NAMALWA (cell line): ENCODE results near the gene RXRA.

Experiments
- DNase-seq: peaks from one replicate; pipeline ENCODE4 v3.0.0-alpha.2; 2015; ENCODE audit warnings: low spot score

The RXRA gene

GRCh38 chr9:134455021-134455471, 128.8 kb downstream of the RXRA start:
- DNase-seq: no peak

DNA sequence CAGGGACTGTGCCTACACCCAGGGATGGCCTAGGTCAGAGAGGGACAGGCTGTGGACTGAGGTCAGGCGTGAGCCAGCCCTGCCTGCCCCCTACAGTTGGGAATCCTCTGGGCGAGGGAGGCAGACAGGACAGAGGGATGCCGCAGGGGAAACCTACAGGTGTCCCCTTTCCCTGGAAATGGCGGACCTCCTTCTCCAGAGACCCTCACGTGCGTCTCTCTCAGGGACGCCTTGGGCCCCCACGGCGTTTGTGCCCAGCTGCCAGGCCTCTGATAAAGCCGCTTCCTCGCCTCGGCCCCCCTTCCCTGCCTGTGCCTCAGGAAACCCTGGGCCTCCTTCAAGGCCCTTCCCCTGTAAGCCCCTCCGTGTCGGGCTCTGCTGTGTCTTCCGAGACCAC, 129.3 kb downstream of the RXRA start:
- DNase-seq: no peak

GRCh38 chr9:134455934-134456755, 129.9 kb downstream of the RXRA start:
- DNase-seq: no peak

DNA sequence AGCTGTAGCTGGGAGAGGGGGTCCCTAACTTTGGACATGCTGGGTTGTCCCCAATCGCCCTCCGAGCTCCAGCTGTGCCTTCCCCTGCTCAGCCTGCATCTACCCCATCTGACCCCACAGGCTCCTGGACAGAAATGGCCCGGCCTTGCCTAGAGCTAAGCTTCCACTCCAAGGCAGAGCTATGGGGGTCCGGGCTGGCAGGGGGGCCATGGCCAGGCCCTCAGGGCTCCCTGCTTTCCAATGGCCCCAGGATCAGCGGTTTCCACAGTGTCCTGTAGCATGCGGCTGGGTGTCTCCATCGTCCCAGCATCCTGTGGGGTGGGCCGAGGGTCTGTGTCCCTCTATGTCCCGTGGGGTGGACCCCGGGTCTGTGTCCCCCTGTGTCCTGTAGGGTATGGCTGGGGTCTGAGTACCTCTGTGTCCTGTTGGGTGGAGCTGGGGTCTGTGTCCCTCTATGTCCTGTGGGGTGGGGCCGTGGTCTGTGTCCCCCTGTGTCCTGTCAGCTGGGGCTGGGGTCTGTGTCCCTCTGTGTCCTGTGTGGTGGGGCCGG, 130.6 kb downstream of the RXRA start:
- DNase-seq: no peak

DNA sequence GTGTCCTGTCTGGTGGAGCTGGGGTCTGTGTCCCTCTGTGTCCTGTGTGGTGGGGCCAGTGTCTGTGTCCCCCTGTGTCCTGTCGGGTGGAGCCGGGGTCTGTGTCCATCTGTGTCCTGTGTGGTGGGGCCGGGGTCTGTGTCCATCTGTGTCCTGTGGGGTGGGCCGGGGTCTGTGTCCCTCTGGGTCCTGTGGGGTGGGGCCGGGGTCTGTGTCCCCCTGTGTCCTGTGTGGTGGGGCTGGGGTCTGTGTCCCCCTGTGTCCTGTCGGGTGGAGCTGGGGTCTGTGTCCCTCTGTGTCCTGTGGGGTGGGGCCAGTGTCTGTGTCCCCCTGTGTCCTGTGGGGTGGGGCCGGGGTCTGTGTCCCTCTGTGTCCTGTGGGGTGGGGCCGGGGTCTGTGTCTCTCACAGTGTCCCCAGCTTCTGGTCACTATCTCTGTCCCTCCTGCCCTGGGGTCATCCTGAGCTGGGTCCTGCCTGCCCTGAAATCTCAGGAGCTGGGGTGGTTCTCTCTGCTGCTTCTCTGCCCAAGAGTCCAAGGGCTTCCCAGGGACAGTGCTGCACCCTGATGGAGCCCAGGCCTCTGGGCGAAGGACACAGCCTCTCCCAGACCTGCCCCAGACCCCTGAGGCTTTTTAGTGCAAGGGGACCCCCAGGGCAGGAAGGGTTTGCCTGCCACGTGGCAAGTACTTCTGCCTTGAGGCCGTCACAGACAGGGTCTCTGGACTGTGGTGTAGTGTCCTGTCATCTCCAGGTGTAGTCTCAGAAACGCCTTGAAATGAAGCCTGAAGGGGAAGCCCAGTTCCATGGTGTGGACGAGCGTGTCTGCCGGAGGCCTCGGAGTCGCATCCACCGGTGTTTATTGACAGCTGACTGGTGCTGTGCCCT, 131.3 kb downstream of the RXRA start:
- DNase-seq: no peak

- no peak for DNase-seq
These were observed 132.2 kb downstream of the RXRA start for GRCh38 chr9:134458207-134459108.

DNA sequence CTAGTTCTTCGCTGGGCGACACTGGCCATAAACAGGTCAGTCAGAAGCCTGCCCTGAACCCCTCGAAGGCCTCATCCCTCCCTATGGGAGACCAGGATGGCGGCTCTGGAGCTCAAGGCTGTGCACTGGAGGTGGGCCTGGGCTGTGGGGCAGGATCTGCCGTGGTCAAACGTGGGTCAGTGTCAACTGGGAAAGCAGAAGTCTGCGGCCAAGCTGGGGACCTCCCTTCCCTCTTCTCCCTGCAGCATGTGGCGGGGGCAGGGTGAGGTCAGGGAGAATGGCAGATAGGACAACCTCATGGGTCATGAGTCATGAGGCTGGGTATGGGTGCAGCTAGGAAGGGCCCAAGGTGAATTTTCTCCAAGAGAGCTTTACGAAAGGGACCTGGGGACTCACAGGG, 132.9 kb downstream of the RXRA start:
- no peak for DNase-seq

DNA sequence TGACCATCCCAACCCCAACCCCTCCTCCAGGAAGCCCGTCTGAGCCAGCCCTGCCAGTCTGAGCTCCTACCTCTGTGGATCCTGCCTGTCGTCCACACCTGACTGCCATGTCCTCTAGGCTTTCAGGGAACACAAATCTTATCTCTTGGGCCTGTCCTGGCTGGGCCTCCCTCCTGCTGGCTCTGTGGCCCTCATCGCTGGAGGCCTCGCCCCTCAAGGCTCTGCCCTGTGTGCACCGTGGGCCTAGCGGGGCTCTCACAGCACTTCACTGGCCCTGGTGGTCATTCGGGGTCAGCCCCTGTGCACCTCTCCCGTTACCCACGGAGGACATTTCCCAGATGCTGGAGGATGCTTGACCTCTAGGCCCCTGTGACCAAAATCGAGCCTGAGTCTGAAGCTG, 133.3 kb downstream of the RXRA start:
- DNase-seq: no peak

DNA sequence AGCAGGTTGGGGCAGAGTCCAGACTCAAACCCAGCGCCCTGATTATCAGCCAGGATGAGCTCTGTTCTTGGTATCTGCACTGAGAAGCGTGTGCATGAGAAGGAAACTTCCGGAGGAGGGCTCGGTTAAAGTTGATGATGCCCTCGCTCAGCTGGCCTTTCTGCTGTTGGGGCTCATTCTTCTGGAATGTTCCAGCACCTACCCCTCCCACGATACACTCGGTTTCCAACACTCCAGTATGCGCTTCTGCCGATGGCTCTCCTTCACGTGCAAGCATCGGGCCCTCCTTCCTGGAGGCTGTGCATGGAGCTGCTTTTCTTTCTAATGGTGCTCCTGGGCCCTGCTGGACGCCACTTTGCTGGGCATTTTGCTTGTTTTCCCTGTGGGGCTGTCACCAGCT, 134.0 kb downstream of the RXRA start:
- DNase-seq: no peak

GRCh38 chr9:134460896-134461295, 134.6 kb downstream of the RXRA start:
- no peak for DNase-seq

DNA sequence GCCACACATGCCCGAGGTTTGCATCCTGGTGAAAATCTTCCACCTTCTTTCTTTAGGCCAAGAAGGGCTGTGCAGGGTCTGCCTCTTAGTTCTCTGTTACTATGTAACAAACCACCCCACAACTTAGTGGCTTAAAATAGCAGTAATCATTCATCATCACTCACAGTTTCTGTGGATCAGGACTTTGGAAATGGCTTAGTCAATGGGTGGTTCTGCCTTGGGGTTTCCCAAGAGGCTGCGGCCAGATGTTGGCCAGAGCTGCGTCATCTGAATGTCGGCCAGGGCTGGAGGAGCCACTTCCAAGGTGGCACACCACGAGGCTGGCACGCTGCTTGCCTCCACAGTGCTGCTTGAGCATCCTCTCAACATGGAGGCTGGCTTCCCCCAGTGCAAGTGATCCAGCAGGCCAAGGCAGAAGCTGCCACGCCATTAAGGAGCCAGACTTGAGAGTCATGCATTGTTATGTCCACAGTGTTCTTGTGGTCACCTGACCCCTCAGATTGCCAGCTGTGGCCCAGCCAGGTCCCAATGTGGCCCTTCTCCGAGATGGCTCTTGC, 135.2 kb downstream of the RXRA start:
- DNase-seq: no peak

GRCh38 chr9:134462318-134462717, 136.1 kb downstream of the RXRA start:
- no peak for DNase-seq

DNA sequence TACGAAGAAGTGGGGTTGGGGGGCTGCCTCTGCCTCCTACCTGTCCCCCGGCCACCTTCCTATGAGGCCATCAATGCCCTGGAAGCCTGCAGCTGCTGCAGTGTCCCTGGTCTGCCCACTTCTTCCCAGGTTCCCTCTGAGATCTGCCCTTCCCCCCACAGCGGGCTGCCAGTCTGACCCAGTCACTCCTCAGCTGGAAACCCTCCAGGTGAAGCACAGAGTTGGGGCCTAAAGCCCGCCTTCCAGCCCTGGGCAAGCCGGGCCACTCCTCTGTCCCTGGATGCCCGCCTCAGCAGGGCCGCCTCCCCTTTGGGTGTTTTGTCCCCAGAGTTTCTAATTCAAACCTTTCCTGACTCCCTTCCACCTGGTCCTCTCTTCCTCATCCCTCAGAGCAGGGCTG, 137.0 kb downstream of the RXRA start:
- DNase-seq: no peak

DNA sequence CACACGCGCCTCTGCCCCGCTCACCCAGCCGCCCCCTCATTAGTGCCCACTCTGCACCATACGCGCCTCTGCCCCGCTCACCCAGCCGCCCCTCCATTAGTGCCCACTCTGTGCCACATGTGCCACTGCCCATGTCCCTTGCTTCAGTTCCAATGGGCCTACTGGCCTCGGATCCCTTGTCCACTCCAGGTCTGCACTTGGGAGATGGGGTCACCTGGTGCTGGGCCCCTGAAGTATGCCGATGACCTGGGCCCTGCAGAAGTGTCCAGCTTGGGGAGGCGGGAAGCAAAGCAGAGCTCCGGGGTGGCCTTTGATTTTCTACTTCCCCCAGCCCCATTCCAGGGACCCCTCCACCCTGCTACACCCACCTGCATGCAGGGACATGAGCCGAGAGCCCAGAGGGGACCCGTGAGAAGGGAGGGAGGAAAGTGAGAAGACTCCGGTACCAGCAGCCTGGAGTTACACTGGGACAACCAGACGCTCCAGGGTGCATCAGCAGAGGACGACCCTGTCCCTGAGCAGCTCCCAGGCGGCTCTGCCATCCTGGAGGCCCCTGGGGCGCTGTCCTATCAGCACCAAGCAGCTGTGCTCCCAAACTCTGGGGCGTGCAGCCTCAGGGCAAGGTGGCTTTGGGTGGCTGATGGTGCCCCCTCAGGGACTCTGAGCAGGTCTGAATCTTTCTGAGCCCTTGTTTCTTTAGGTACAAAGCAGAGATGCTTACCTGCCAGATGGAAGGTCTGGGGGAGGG, 140.8 kb downstream of the RXRA start:
- no peak for DNase-seq

- DNase-seq: no peak
These were observed 142.1 kb downstream of the RXRA start for GRCh38 chr9:134468358-134468757.

- no peak for DNase-seq
These were observed 143.0 kb downstream of the RXRA start for GRCh38 chr9:134469041-134469875.

- DNase-seq: no peak
These were observed 146.0 kb downstream of the RXRA start for GRCh38 chr9:134472256-134472655.

GRCh38 chr9:134473141-134474054, 147.1 kb downstream of the RXRA start:
- no peak for DNase-seq

DNA sequence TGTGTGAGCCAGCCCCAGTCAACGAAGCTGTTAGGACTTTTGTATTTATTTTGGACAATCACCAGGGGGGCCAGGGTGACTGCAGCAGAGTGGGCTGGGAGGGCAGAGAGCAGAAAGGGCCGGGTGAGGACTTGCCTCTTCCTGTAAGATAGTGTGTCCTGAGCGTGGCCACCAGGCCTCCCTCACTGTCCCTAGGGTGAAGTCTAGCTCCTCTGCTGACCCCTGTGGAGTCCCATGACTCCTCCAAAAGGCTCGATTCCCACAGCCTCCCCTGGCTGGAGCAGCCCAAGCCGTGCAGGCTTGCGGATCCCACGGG, 147.8 kb downstream of the RXRA start:
- DNase-seq: no peak
